Kidney (tissue), 14 donors: Measurements from ENCODE around the gene NOD2. TPM values are rescaled to one million over a fixed set of nuclear protein-coding genes. Genes with fewer than 3 reads are reported as not detected.
A peak's percentile ranks its signal among the peaks of the same experiment; 100 is the strongest.

Experiments
- DNase-seq, 5 donors: peaks; one replicate each; pipeline ENCODE4 v3.0.0-alpha.2; 2013 to 2020
- FAIRE-seq: peaks from 2 replicates; lab custom pipeline; 2012; peaks lifted over from hg19 to GRCh38; lab: Jason Lieb, UNC
- H3K27ac ChIP-seq, 2 donors: one replicate each; pipeline ENCODE4 v1.7.0; 2013; ENCODE audit warnings: low read depth in 2 of 2, low read length in 2 of 2, inconsistent platforms in 1 of 2
- H3K27me3 ChIP-seq: one replicate; pipeline ENCODE4 v1.7.1; 2013; ENCODE audit warnings: low read length, inconsistent platforms; ENCODE audit not compliant: control insufficient read depth, insufficient read depth
- H3K36me3 ChIP-seq, 3 donors: one replicate each; pipeline versions ENCODE4 v1.7.0 to v1.7.1; 2013; ENCODE audit warnings: low read length in 3 of 3, control low read depth in 1 of 3, inconsistent platforms in 1 of 3; ENCODE audit not compliant: insufficient read depth in 3 of 3, control insufficient read depth in 2 of 3
- H3K4me1 ChIP-seq, 3 donors: one replicate each; pipeline versions ENCODE4 v1.7.0 to v1.7.1; 2013; ENCODE audit warnings: low read length in 3 of 3, inconsistent platforms in 1 of 3, low read depth in 1 of 3; ENCODE audit not compliant: control insufficient read depth in 2 of 3, insufficient read depth in 2 of 3
- H3K4me3 ChIP-seq, 3 donors: one replicate each; pipeline versions ENCODE4 v1.7.0 to v1.8.1; 2013; ENCODE audit warnings: low read length in 3 of 3, control low read depth in 1 of 3, inconsistent platforms in 1 of 3
- H3K9ac ChIP-seq, 3 donors: one replicate each; pipeline versions ENCODE4 v1.7.0 to v1.7.1; 2013; ENCODE audit warnings: low read length in 3 of 3, control low read depth in 1 of 3, inconsistent platforms in 1 of 3
- H3K9me3 ChIP-seq, 3 donors: one replicate each; pipeline versions ENCODE4 v1.7.0 to v1.7.1; 2013; ENCODE audit warnings: low read length in 3 of 3, control low read depth in 1 of 3, inconsistent platforms in 1 of 3; ENCODE audit not compliant: control insufficient read depth in 2 of 3, insufficient read depth in 1 of 3
- intact Hi-C: fragments of 100-400 bp; cut with DNase I; formaldehyde crosslinking; loops from one replicate; pipeline ENCODE4 v1.11.1; 2022
- polyA plus RNA-seq: library from polyadenylated mRNA; stranded (reverse); fragments of 350-450 nt; fragmentation: Illumina TruSeq; extraction: RNeasy Lipid Tissue Mini Kit (QIAGEN cat#74804); gene quantifications from one replicate; pipeline ENCODE4 v1.2.3, GENCODE V29; 2014; ENCODE audit warnings: low read depth, low replicate concordance; ENCODE audit not compliant: insufficient read depth
- total RNA-seq: library from RNA; stranded (reverse); fragmentation: NEBNext Ultra II Directional; extraction: Animal tissue kit (Norgen Biotek cat#: 25700); gene quantifications from one replicate; pipeline ENCODE4 v1.2.1, GENCODE V29; 2021
- TF ChIP-seq, protein P1 (sequence below): IDR thresholded peaks from 3 replicates; pipeline ENCODE4 v1.5.1; 2012; ENCODE audit warnings: mild to moderate bottlenecking, moderate library complexity, borderline replicate concordance; ENCODE audit not compliant: insufficient read depth; ENCODE audit errors: extremely low read depth
- donor health status: control.
- donor health status: control.
- donor health status: control.
- donor health status: control.
- donor health status: control.
- donor health status: DM: yes; HTN: yes; CAD: no.
- donor health status: Normal renal cell carcinoma (clear cell type).

The NOD2 gene
- total and polyA plus RNA-seq, 2 donors from 2014 or later: 0.22 to 3.6 TPM

DNA sequence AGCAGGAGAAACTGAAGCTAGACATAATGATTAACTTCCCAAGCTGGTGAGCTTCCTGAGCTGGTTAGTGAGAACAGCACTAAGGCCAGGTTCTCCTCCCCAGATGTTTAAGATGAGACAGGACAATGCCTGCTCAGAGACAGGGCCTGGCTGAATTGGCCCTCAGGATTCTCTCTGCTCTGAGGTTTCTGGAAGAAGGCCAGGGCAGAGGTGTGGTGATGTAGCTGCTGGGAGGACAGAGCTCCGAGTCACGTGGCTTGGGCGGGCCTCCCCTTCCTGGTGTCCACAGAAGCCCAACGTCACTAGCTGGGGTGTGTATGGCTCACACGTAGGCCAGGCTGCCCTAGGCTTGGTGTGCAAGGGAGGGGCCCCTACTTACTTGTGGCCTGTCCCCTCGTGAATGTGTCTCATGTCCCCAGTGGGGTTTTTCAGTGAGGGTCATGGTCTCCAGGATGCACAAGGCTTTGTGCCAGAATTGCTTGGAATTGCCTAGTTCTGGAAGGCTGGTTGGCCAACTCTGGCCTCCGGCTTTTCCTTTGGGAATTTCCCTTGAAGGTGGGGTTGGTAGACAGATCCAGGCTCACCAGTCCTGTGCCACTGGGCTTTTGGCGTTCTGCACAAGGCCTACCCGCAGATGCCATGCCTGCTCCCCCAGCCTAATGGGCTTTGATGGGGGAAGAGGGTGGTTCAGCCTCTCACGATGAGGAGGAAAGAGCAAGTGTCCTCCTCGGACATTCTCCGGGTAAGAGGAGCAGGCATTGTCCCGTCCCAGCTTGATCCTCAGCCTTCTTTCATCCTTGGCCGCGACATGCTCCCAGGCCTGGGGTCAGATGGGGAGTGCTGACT is 3.4 kb downstream of the NOD2 start:
- no peak overlapping the region for H3K9ac ChIP-seq
- no peaks in the 10 kb centered on the region for H3K9me3 ChIP-seq
- FAIRE-seq: no peak
- H3K27me3 ChIP-seq: no peaks in the 10 kb centered on the region
- H3K4me1 ChIP-seq: peaks cover 0 to 8% (median 0%) of the 10 kb centered on the region in 3 donors
- TF ChIP-seq, protein P1, sequence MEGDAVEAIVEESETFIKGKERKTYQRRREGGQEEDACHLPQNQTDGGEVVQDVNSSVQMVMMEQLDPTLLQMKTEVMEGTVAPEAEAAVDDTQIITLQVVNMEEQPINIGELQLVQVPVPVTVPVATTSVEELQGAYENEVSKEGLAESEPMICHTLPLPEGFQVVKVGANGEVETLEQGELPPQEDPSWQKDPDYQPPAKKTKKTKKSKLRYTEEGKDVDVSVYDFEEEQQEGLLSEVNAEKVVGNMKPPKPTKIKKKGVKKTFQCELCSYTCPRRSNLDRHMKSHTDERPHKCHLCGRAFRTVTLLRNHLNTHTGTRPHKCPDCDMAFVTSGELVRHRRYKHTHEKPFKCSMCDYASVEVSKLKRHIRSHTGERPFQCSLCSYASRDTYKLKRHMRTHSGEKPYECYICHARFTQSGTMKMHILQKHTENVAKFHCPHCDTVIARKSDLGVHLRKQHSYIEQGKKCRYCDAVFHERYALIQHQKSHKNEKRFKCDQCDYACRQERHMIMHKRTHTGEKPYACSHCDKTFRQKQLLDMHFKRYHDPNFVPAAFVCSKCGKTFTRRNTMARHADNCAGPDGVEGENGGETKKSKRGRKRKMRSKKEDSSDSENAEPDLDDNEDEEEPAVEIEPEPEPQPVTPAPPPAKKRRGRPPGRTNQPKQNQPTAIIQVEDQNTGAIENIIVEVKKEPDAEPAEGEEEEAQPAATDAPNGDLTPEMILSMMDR: no peak
- DNase-seq: peak in 2 of 5 donors; percentile 54 to 94
- intact Hi-C loops: no loop called here
- no peak overlapping the region for H3K4me3 ChIP-seq
- no peaks in the 10 kb centered on the region for H3K36me3 ChIP-seq
- H3K27ac ChIP-seq: peak overlapping the region; percentile 13 to 47

DNA sequence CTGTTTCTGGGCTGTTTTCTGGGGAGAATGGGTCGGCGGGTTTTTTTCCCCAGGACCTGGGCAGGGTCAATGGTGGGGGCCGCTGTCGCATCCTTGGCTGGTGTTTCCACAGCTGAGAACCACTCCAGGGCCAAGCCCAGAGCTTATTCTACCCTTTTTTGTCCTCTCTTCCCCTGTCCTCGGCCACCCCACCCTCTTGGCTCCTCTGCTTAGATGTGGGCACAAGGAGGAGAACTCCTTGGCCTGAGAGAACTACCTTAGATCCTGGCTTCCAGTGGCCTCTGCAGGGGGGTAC is 4.0 kb downstream of the NOD2 start:
- intact Hi-C loops: no loop called here
- DNase-seq (no peak), FAIRE-seq (no peak)
- H3K4me3 ChIP-seq: peak overlapping the region in 1 of 3 donors; percentile 55
- H3K27ac ChIP-seq: peak overlapping the region in 1 of 2 donors; percentile 47
- no peaks in the 10 kb centered on the region for H3K27me3 ChIP-seq
- no peaks in the 10 kb centered on the region for H3K9me3 ChIP-seq
- H3K36me3 ChIP-seq: no peaks in the 10 kb centered on the region
- H3K4me1 ChIP-seq: peaks cover 0 to 8% (median 0%) of the 10 kb centered on the region in 3 donors
- H3K9ac ChIP-seq: peak overlapping the region in 1 of 3 donors; percentile 37
- TF ChIP-seq, protein P1: no peak

DNA sequence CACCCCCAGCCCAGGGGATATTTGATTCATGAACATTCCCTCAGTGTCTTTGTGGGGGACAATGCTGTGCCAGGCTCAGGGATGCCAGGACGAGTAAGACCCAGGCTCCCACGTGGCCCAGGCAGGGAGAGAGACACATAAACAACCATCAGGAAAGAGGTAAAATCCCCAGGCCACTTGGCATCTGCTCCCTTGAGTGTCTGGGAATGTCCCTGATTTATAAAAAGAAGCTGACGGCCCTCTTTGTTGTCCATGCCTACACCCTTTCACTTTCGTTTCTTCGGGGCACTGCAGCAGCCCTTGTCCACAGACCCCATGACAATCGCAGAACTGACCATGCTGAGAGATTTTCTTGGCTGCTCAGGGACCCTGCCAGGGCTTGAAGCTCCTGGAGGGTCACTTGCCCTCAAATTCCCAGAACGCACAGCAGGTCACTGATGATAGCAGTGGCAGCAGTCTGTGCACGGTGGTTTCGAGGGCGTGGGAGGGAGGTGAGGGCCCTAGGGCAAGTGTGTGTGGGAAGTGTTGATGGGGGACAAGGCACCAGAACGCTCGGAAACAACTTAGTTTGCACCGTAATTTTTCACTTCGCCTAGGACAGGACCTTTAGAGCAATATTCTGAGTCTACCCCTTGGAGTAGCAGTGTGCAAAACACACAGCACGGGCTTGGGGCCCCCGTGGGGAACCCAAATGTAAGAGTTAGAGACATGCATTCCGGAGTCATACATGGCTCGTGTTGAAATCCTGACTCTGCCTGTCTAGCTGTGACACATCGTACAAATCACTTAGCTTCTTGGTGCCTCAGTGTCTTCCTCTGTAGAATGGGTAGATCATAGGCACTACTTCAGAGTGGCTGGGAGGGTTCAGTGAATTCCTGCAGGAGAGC is 4.7 kb downstream of the NOD2 start:
- no peaks in the 10 kb centered on the region for H3K27me3 ChIP-seq
- no peak for FAIRE-seq
- H3K4me1 ChIP-seq: peaks cover 0 to 6% (median 0%) of the 10 kb centered on the region in 3 donors
- H3K36me3 ChIP-seq: no peaks in the 10 kb centered on the region
- H3K9me3 ChIP-seq: no peaks in the 10 kb centered on the region
- DNase-seq: peak in 1 of 5 donors; percentile 63
- TF ChIP-seq, protein P1: no peak
- H3K27ac ChIP-seq: peak overlapping the region in 1 of 2 donors; percentile 47
- intact Hi-C loops: no loop called here
- H3K9ac ChIP-seq: peak overlapping the region in 2 of 3 donors; percentile 0 to 37
- H3K4me3 ChIP-seq: peak overlapping the region in 2 of 3 donors; percentile 51 to 55
